DND-41 (cell line): ENCODE measurements around the gene TFAP2A.

Experiments
- ATAC-seq: fragments of 200-7000 bp; cut with Tn5 transposase; 3 replicates; pipeline ENCODE4 v1.9.1; 2021; ENCODE audit warnings: low read depth; ENCODE audit not compliant: insufficient read depth
- DNase-seq: peaks from one replicate; pipeline ENCODE4 v3.0.0-alpha.2; 2020
- H2AFZ ChIP-seq: 2 replicates; pipeline ENCODE4 v1.6.0; 2012; ENCODE audit warnings: low read depth, low read length
- H3K27ac ChIP-seq: 2 replicates; pipeline ENCODE4 v1.5.1; 2012; ENCODE audit warnings: low read length, inconsistent platforms
- H3K27me3 ChIP-seq: fragments of 200-600 bp; sonication (generic); 2 replicates; pipeline ENCODE4 v1.6.0; 2012; ENCODE audit warnings: low read length, mild to moderate bottlenecking, inconsistent platforms; ENCODE audit not compliant: insufficient read depth, poor library complexity
- H3K36me3 ChIP-seq: 2 replicates; pipeline ENCODE4 v1.5.1; 2012; ENCODE audit warnings: low read length, inconsistent platforms; ENCODE audit not compliant: insufficient read depth
- H3K4me1 ChIP-seq: 2 replicates; pipeline ENCODE4 v1.5.1; 2012; ENCODE audit warnings: mild to moderate bottlenecking, low read length; ENCODE audit not compliant: insufficient read depth
- H3K4me2 ChIP-seq: 2 replicates; pipeline ENCODE4 v1.6.0; 2012; ENCODE audit warnings: mild to moderate bottlenecking, moderate library complexity, low read length, inconsistent platforms; ENCODE audit not compliant: insufficient read depth
- H3K4me3 ChIP-seq, 2 experiments: fragments of 200-600 bp in 1 of 2; shearing (Covaris generic) in 1 of 2; 2 replicates each; pipeline ENCODE4 v1.5.1; 2012 to 2016; ENCODE audit warnings: inconsistent platforms in 2 of 2, low read length in 2 of 2, mild to moderate bottlenecking in 2 of 2, low read depth in 1 of 2, moderate library complexity in 1 of 2
- H3K79me2 ChIP-seq: 2 replicates; pipeline ENCODE4 v1.6.0; 2012; ENCODE audit warnings: low read length, inconsistent platforms; ENCODE audit not compliant: insufficient read depth
- H3K9ac ChIP-seq: 2 replicates; pipeline ENCODE4 v1.6.0; 2012; ENCODE audit warnings: low read depth, mild to moderate bottlenecking, inconsistent platforms, low read length, moderate library complexity
- H3K9me3 ChIP-seq: 2 replicates; pipeline ENCODE4 v1.5.1; 2012; ENCODE audit warnings: low read length, moderate library complexity, mild to moderate bottlenecking, inconsistent platforms; ENCODE audit not compliant: insufficient read depth, severe bottlenecking
- H4K20me1 ChIP-seq: 2 replicates; pipeline ENCODE4 v1.6.0; 2012; ENCODE audit warnings: low read length; ENCODE audit not compliant: insufficient read depth
- EZH2 ChIP-seq: IDR thresholded peaks from 3 replicates; pipeline ENCODE4 v1.6.1; 2012; ENCODE audit warnings: borderline replicate concordance, low read depth, mild to moderate bottlenecking, moderate library complexity, low read length, inconsistent platforms; ENCODE audit not compliant: severe bottlenecking
- TF ChIP-seq, protein P1 (sequence below): IDR thresholded peaks from 2 replicates; pipeline ENCODE4 v1.5.1; 2012; ENCODE audit warnings: borderline replicate concordance, low read length, moderate library complexity, mild to moderate bottlenecking; ENCODE audit not compliant: poor library complexity, severe bottlenecking; ENCODE audit errors: extremely low read depth

TFAP2A gene

GRCh38 chr6:10368861-10369260, 46.0 kb downstream of the TFAP2A start:
- ATAC-seq (no peak), DNase-seq (no peak)
- Histone ChIP-seq H3K27me3 (no peaks in the 10 kb centered on the region), H3K79me2 (no peaks in the 10 kb centered on the region), H3K4me2 (no peak overlapping the region), H3K4me3 (no peak overlapping the region), H3K9me3 (no peaks in the 10 kb centered on the region), H4K20me1 (no peaks in the 10 kb centered on the region), H3K4me1 (no peaks in the 10 kb centered on the region), H3K36me3 (no peaks in the 10 kb centered on the region), H2AFZ (no peak overlapping the region), H3K9ac (no peak overlapping the region), H3K27ac (no peak overlapping the region)
- TF ChIP-seq EZH2, result no peak
- TF ChIP-seq, protein P1, sequence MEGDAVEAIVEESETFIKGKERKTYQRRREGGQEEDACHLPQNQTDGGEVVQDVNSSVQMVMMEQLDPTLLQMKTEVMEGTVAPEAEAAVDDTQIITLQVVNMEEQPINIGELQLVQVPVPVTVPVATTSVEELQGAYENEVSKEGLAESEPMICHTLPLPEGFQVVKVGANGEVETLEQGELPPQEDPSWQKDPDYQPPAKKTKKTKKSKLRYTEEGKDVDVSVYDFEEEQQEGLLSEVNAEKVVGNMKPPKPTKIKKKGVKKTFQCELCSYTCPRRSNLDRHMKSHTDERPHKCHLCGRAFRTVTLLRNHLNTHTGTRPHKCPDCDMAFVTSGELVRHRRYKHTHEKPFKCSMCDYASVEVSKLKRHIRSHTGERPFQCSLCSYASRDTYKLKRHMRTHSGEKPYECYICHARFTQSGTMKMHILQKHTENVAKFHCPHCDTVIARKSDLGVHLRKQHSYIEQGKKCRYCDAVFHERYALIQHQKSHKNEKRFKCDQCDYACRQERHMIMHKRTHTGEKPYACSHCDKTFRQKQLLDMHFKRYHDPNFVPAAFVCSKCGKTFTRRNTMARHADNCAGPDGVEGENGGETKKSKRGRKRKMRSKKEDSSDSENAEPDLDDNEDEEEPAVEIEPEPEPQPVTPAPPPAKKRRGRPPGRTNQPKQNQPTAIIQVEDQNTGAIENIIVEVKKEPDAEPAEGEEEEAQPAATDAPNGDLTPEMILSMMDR, result no peak

GRCh38 chr6:10363911-10364310, 51.0 kb downstream of the TFAP2A start:
- ATAC-seq (no peak), DNase-seq (no peak)
- Histone ChIP-seq H3K27me3 (no peaks in the 10 kb centered on the region), H4K20me1 (no peaks in the 10 kb centered on the region), H3K79me2 (no peaks in the 10 kb centered on the region), H3K9me3 (no peaks in the 10 kb centered on the region), H3K36me3 (no peaks in the 10 kb centered on the region), H3K27ac (no peak overlapping the region), H3K4me1 (no peaks in the 10 kb centered on the region), H3K4me3 (no peak overlapping the region), H3K4me2 (no peak overlapping the region), H3K9ac (no peak overlapping the region), H2AFZ (no peak overlapping the region)
- TF ChIP-seq, protein P1, result no peak
- no peak for TF ChIP-seq EZH2

GRCh38 chr6:10362300-10362699, 52.6 kb downstream of the TFAP2A start:
- no peaks in the 10 kb centered on the region for H3K9me3 ChIP-seq
- H2AFZ ChIP-seq, result no peak overlapping the region
- no peaks in the 10 kb centered on the region for H3K79me2 ChIP-seq
- H3K27ac ChIP-seq, result no peak overlapping the region
- ATAC-seq (no peak), DNase-seq (no peak)
- H4K20me1 ChIP-seq, result no peaks in the 10 kb centered on the region
- no peak overlapping the region for H3K9ac ChIP-seq
- no peak overlapping the region for H3K4me2 ChIP-seq
- no peak for TF ChIP-seq EZH2
- TF ChIP-seq, protein P1, result no peak
- H3K4me3 ChIP-seq, result no peak overlapping the region
- no peaks in the 10 kb centered on the region for H3K36me3 ChIP-seq
- no peaks in the 10 kb centered on the region for H3K27me3 ChIP-seq
- no peaks in the 10 kb centered on the region for H3K4me1 ChIP-seq

GRCh38 chr6:10361428-10361827, 53.4 kb downstream of the TFAP2A start:
- Histone ChIP-seq H3K4me3 (no peak overlapping the region), H3K4me1 (no peaks in the 10 kb centered on the region), H3K27me3 (no peaks in the 10 kb centered on the region), H3K9ac (no peak overlapping the region), H2AFZ (no peak overlapping the region), H3K4me2 (no peak overlapping the region), H3K27ac (no peak overlapping the region), H3K9me3 (no peaks in the 10 kb centered on the region), H3K79me2 (no peaks in the 10 kb centered on the region), H3K36me3 (no peaks in the 10 kb centered on the region), H4K20me1 (no peaks in the 10 kb centered on the region)
- ATAC-seq (no peak), DNase-seq (no peak)
- TF ChIP-seq EZH2, result no peak
- TF ChIP-seq, protein P1, result no peak
